Measurements from ENCODE around the gene SDK1.

Gene SDK1

DNA sequence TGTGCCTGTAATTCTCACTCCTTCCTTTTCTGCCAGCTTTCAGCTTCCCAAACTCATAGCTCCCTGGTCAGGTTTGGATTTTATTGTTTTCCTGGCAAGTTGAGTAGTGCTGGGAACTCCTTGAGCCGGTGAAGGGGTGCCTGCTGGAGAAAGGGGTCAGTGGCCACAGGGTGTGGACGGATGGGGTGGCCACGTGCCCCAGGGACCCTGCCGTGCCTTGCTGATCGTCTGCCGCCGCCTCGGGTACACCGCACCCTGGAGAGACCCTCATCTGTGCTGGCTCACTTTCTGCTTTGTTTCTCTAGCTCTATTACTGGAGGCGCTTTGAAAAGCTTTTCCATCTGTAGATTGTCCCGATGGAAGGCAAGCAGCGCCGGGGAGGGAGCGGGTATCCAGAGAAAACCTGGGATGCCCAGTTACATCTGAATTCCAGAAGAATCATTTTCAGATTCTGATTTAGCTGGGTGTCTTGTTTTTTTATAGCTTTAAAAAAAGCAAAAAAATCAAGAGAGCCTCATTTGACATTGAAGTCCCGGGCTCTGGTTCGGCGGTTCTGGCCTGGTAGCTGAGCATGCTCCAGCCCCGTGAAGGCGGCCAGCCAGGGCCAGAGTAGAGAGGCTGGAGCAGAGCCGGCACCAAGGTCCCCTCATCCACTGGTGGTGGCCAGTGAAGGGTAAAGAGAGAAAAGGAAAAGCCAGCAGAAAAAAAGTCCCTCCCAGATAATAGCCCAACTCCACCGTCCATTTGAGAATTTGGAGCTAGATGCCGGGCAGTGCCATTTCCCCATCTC lies 870.1 kb downstream of the SDK1 start:
- CTCF ChIA-PET = no interaction called here
- no peak for DNase-seq (ENCODE audit: extremely low spot score)
- POLR2A ChIA-PET = no interaction called here
- TF ChIP-seq HDGF (IDR thresholded peaks at IDR 0.05; ENCODE audit: borderline replicate concordance) = no peak
- no peak for TF ChIP-seq NFRKB (IDR thresholded peaks at IDR 0.05)
- TF ChIP-seq BHLHE40 (IDR thresholded peaks at IDR 0.05; ENCODE audit: borderline replicate concordance) = no peak
- no peak for TF ChIP-seq FOXA1 (IDR thresholded peaks at IDR 0.05)
- TF ChIP-seq SP1 (IDR thresholded peaks at IDR 0.05) = no peak
- no peak for TF ChIP-seq LEF1 (IDR thresholded peaks at IDR 0.05; ENCODE audit: borderline replicate concordance)
- TF ChIP-seq ZNF384 (IDR thresholded peaks at IDR 0.05) = no peak
- TF ChIP-seq, protein P1, sequence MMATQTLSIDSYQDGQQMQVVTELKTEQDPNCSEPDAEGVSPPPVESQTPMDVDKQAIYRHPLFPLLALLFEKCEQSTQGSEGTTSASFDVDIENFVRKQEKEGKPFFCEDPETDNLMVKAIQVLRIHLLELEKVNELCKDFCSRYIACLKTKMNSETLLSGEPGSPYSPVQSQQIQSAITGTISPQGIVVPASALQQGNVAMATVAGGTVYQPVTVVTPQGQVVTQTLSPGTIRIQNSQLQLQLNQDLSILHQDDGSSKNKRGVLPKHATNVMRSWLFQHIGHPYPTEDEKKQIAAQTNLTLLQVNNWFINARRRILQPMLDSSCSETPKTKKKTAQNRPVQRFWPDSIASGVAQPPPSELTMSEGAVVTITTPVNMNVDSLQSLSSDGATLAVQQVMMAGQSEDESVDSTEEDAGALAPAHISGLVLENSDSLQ (IDR thresholded peaks at IDR 0.05) = no peak
- no peak for TF ChIP-seq L3MBTL2 (conservative IDR thresholded peaks at IDR 0.05)
- no peak for TF ChIP-seq SUZ12 (IDR thresholded peaks at IDR 0.05)
- TF ChIP-seq FOXK2 (IDR thresholded peaks at IDR 0.05) = no peak
- no peak for TF ChIP-seq CTBP1 (IDR thresholded peaks at IDR 0.05; ENCODE audit: borderline replicate concordance)

GRCh38 chr7:4172883-4173282 lies 871.8 kb downstream of the SDK1 start:
- no peak for TF ChIP-seq ZNF384 (IDR thresholded peaks at IDR 0.05)
- TF ChIP-seq FOXA1 (IDR thresholded peaks at IDR 0.05) = no peak
- TF ChIP-seq FOXM1 (IDR thresholded peaks at IDR 0.05; ENCODE audit: borderline replicate concordance) = no peak
- TF ChIP-seq TARDBP (IDR thresholded peaks at IDR 0.05) = no peak
- TF ChIP-seq, protein P1 (IDR thresholded peaks at IDR 0.05) = no peak

DNA sequence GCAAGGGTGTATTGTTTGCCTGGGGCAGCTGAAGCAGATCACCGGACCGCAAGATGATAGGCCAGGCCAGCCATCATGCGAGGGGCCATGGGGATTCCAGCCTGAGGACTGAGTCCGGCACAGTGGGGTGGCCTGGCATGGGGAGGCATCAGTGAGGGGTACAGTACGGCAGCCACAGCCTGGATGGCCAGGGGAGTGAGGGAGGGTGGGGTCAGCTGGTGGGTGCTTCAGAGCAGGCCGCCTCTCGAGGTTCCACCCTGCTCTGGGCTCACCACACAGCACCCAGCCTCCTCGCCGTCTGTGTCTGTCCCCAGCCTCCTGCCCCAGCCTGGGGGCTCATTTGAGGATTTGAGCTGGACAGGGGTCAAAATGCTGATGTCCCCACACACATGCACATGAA lies 872.6 kb downstream of the SDK1 start:
- TF ChIP-seq SP1 (IDR thresholded peaks at IDR 0.05) (no peak), ELF4 (IDR thresholded peaks at IDR 0.05) (no peak), FOXM1 (IDR thresholded peaks at IDR 0.05; ENCODE audit: borderline replicate concordance) (no peak), HDGF (IDR thresholded peaks at IDR 0.05; ENCODE audit: borderline replicate concordance) (no peak), NFRKB (IDR thresholded peaks at IDR 0.05) (no peak), BHLHE40 (IDR thresholded peaks at IDR 0.05; ENCODE audit: borderline replicate concordance) (no peak)
- CTCF ChIA-PET = no interaction called here
- POLR2A ChIA-PET = no interaction called here
- DNase-seq (ENCODE audit: extremely low spot score) = no peak

More at GRCh38 chr7:4172883-4173282, 871.8 kb downstream of the SDK1 start:
- CTCF ChIA-PET = no interaction called here
- DNase-seq (ENCODE audit: extremely low spot score) = no peak
- POLR2A ChIA-PET = no interaction called here

GRCh38 chr7:4174016-4174415 lies 873.0 kb downstream of the SDK1 start:
- ChIA-PET CTCF (no interaction called here), POLR2A (no interaction called here)

DNA sequence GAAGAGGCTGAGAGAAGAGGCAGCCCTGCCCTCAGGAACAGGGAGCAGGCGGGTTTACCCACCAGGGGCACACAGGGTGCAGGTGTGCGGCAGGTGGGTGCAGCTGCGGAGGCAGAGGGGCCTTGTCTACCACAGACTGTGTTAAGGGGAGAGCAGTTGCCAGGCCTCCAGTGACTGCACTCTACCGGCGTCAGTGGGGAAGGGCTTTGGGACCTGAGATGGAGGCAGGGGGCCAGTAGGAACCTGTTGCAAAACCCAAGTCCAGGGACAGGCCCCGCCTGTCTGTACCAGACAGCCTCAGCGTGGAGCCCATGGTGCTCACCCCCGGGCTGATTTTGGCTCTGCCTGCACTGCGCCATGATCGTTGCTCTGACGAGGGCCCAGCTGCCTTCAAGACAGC lies 873.4 kb downstream of the SDK1 start:
- POLR2A ChIA-PET = no interaction called here

More at GRCh38 chr7:4174016-4174415, 873.0 kb downstream of the SDK1 start:
- DNase-seq (ENCODE audit: extremely low spot score) = no peak
- TF ChIP-seq LEF1 (IDR thresholded peaks at IDR 0.05; ENCODE audit: borderline replicate concordance) (no peak), ZNF384 (IDR thresholded peaks at IDR 0.05) (no peak), CTBP1 (IDR thresholded peaks at IDR 0.05; ENCODE audit: borderline replicate concordance) (no peak), SP1 (IDR thresholded peaks at IDR 0.05) (no peak), FOXA1 (IDR thresholded peaks at IDR 0.05) (no peak), FOXM1 (IDR thresholded peaks at IDR 0.05; ENCODE audit: borderline replicate concordance) (no peak), TARDBP (IDR thresholded peaks at IDR 0.05) (no peak), BHLHE40 (IDR thresholded peaks at IDR 0.05; ENCODE audit: borderline replicate concordance) (no peak), ELF4 (IDR thresholded peaks at IDR 0.05) (no peak), HDGF (IDR thresholded peaks at IDR 0.05; ENCODE audit: borderline replicate concordance) (no peak), L3MBTL2 (conservative IDR thresholded peaks at IDR 0.05) (no peak), FOXK2 (IDR thresholded peaks at IDR 0.05) (no peak), ARNT (IDR thresholded peaks at IDR 0.05) (no peak)
- TF ChIP-seq, protein P1 (IDR thresholded peaks at IDR 0.05) = no peak

More for the DNA sequence above, 873.4 kb downstream of the SDK1 start:
- CTCF ChIA-PET = no interaction called here
- no peak for TF ChIP-seq NFRKB (IDR thresholded peaks at IDR 0.05)
- no peak for TF ChIP-seq SP1 (IDR thresholded peaks at IDR 0.05)
- no peak for TF ChIP-seq SUZ12 (IDR thresholded peaks at IDR 0.05)
- no peak for TF ChIP-seq ARNT (IDR thresholded peaks at IDR 0.05)
- TF ChIP-seq BHLHE40 (IDR thresholded peaks at IDR 0.05; ENCODE audit: borderline replicate concordance) = no peak
- TF ChIP-seq ELF4 (IDR thresholded peaks at IDR 0.05) = no peak
- no peak for TF ChIP-seq FOXM1 (IDR thresholded peaks at IDR 0.05; ENCODE audit: borderline replicate concordance)
- no peak for TF ChIP-seq FOXA1 (IDR thresholded peaks at IDR 0.05)
- TF ChIP-seq L3MBTL2 (conservative IDR thresholded peaks at IDR 0.05) = no peak
- no peak for TF ChIP-seq ZNF384 (IDR thresholded peaks at IDR 0.05)
- TF ChIP-seq, protein P1 (IDR thresholded peaks at IDR 0.05) = no peak
- TF ChIP-seq LEF1 (IDR thresholded peaks at IDR 0.05; ENCODE audit: borderline replicate concordance) = no peak
- TF ChIP-seq HDGF (IDR thresholded peaks at IDR 0.05; ENCODE audit: borderline replicate concordance) = no peak
- TF ChIP-seq CTBP1 (IDR thresholded peaks at IDR 0.05; ENCODE audit: borderline replicate concordance) = no peak
- no peak for TF ChIP-seq TARDBP (IDR thresholded peaks at IDR 0.05)
- TF ChIP-seq FOXK2 (IDR thresholded peaks at IDR 0.05) = no peak
- DNase-seq (ENCODE audit: extremely low spot score) = no peak
